ENCODE measurements around the gene FAM131C. TPM values are rescaled to one million over a fixed set of nuclear protein-coding genes. Genes with fewer than 3 reads are reported as not detected.

Gene FAM131C
- total and polyA plus RNA-seq, 10 of the 15 experiments (the other 5 are each of a cell fraction or from before 2014, with no cell fraction given), result 0.03 TPM; not detected in 9

GRCh38 chr1:16122350-16122881 lies 49.0 kb upstream of the FAM131C start:
- in situ Hi-C loops (cut with MboI), result no loop called here
- H3K9me3 ChIP-seq (replicated peaks; ENCODE audit: control insufficient read depth, insufficient read depth, low read length), result no peaks in the 10 kb centered on the region
- ChIA-PET SMC1A (ENCODE audit: uncharacterized antibody, unreplicated experiment) (interaction anchor here (0.6 kb wide), 1 partner anchor 86 kb away, joined by 3 read pairs; no protein-coding TSS in a partner anchor), RAD21 (ENCODE audit: unreplicated experiment) (interaction anchor here (1.0 kb wide), 2 partner anchors 40 to 43 kb away, joined by 3 read pairs; no protein-coding TSS in a partner anchor), POLR2A (no interaction called here), CTCF (interaction anchor here (0.6 to 1.5 kb wide), 2 partner anchors 40 to 83 kb away, joined by 3 to 6 read pairs; no protein-coding TSS in a partner anchor)
- 25% methylated on average over 4 of the region's 4 CpGs for WGBS (ENCODE audit: insufficient coverage, insufficient replicate concordance, low lambda C conversion rate, missing lambda C conversion rate)
- BruUV-seq (replicated peaks), result no TSS peak
- H2AFZ ChIP-seq (ENCODE audit: control insufficient read depth, low read depth, low read length), result no peak overlapping the region
- ATAC-seq (no peak), FAIRE-seq (no peak), DNase-seq (ENCODE audit: low read depth, low spot score) (no peak)
- no peaks in the 10 kb centered on the region; a peak in 1 of 4 replicates for H3K27me3 ChIP-seq (replicated peaks in 1 of 2; ENCODE audit: control insufficient read depth in 2 of 2, insufficient read depth in 2 of 2, low read length in 1 of 2)
- H3K27ac ChIP-seq (ENCODE audit: control insufficient read depth, insufficient read depth), result no peak overlapping the region
- H3K4me3 ChIP-seq, result no peak overlapping the region
- no peak overlapping the region for H3K4me2 ChIP-seq (ENCODE audit: control insufficient read depth, insufficient read depth)
- H3K79me2 ChIP-seq (ENCODE audit: control insufficient read depth, insufficient read depth, low read length), result no peaks in the 10 kb centered on the region
- H4K20me1 ChIP-seq (ENCODE audit: control insufficient read depth, insufficient read depth), result no peaks in the 10 kb centered on the region
- intact Hi-C loops (cut with micrococcal nuclease; ENCODE audit: unreplicated experiment), result no loop called here
- no peak overlapping the region for H3K9ac ChIP-seq (ENCODE audit: control insufficient read depth, insufficient read depth, low read length)
- no peaks in the 10 kb centered on the region; the same call in 1 of the 2 replicates for H3K4me1 ChIP-seq (ENCODE audit: control insufficient read depth, insufficient read depth, low read length)
- no peaks in the 10 kb centered on the region for H3K36me3 ChIP-seq (ENCODE audit: control insufficient read depth in 2 of 2, insufficient read depth in 2 of 2, low read length in 1 of 2)
- no peak for TF ChIP-seq ASH2L (IDR thresholded peaks at IDR 0.05; ENCODE audit: borderline replicate concordance, low read depth)
- no peak for TF ChIP-seq E4F1 (IDR thresholded peaks at IDR 0.05; ENCODE audit: borderline replicate concordance, partially characterized antibody)
- no peak for TF ChIP-seq ATF3 (IDR thresholded peaks at IDR 0.05; ENCODE audit: borderline replicate concordance, extremely low read depth, low read depth, low read length)
- no peak for TF ChIP-seq ATF2 (IDR thresholded peaks at IDR 0.05; ENCODE audit: low read length)
- TF ChIP-seq POLR2AphosphoS2 (IDR thresholded peaks at IDR 0.05; ENCODE audit: low read depth, low read length), result no peak
- no peak for TF ChIP-seq ZBTB40 (IDR thresholded peaks at IDR 0.05; ENCODE audit: borderline replicate concordance)
- TF ChIP-seq ZBTB11 (CRISPR knock-in tag; IDR thresholded peaks at IDR 0.05), result no peak
- TF ChIP-seq SIN3A (IDR thresholded peaks at IDR 0.05; ENCODE audit: low read depth, low read length), result no peak
- no peak for TF ChIP-seq DPF2 (IDR thresholded peaks at IDR 0.05)
- no peak for TF ChIP-seq CREM (IDR thresholded peaks at IDR 0.05; ENCODE audit: low read depth)

Data from GM12878 (cell line).